ENCODE results near the gene PIGS.

The PIGS gene

GRCh38 chr17:28544402-28545140 lies 26.8 kb downstream of the PIGS start:
- DNase-seq, result no peak
- in situ Hi-C loops (cut with HindIII; ENCODE audit: low pct_ligation_motif_present, low sequenced_read_pairs), result no loop called here
- Histone ChIP-seq H3K27me3 (replicated peaks) (no peaks in the 10 kb centered on the region), H3K36me3 (replicated peaks) (no peaks in the 10 kb centered on the region), H3K4me3 (ENCODE audit: low read depth, low read length) (no peak overlapping the region), H3K27ac (no peak overlapping the region)
- TF ChIP-seq, protein P1, sequence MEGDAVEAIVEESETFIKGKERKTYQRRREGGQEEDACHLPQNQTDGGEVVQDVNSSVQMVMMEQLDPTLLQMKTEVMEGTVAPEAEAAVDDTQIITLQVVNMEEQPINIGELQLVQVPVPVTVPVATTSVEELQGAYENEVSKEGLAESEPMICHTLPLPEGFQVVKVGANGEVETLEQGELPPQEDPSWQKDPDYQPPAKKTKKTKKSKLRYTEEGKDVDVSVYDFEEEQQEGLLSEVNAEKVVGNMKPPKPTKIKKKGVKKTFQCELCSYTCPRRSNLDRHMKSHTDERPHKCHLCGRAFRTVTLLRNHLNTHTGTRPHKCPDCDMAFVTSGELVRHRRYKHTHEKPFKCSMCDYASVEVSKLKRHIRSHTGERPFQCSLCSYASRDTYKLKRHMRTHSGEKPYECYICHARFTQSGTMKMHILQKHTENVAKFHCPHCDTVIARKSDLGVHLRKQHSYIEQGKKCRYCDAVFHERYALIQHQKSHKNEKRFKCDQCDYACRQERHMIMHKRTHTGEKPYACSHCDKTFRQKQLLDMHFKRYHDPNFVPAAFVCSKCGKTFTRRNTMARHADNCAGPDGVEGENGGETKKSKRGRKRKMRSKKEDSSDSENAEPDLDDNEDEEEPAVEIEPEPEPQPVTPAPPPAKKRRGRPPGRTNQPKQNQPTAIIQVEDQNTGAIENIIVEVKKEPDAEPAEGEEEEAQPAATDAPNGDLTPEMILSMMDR (IDR thresholded peaks at IDR 0.05; ENCODE audit: low read depth, low read length, missing control alignments), result no peak

GRCh38 chr17:28541439-28541838 lies 29.9 kb downstream of the PIGS start:
- in situ Hi-C loops (cut with HindIII; ENCODE audit: low pct_ligation_motif_present, low sequenced_read_pairs), result no loop called here
- H3K27ac ChIP-seq, result no peak overlapping the region
- H3K36me3 ChIP-seq (replicated peaks), result no peaks in the 10 kb centered on the region
- TF ChIP-seq, protein P1 (IDR thresholded peaks at IDR 0.05; ENCODE audit: low read depth, low read length, missing control alignments), result no peak
- no peak for DNase-seq
- no peaks in the 10 kb centered on the region for H3K27me3 ChIP-seq (replicated peaks)
- H3K4me3 ChIP-seq (ENCODE audit: low read depth, low read length), result no peak overlapping the region

DNA sequence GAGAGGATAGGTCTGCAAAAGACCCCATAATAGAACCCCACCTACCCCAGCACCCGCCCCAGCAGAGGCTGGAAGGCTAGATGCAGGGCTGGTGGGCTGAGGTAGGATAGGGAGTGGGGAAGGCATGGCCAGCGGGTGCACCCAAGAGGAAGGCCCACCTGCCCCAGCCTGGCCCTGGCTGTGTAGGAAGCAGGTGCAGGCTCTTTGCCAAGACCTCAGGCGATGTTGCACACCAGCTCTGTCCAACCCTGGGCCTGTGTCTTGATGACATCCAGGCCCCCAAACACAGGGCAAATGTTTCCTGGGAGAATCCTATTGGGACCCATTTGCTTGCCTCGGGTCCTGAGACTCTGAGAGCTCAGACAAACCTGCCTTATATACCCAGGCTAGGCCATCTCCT lies 31.1 kb downstream of the PIGS start:
- TF ChIP-seq, protein P1 (IDR thresholded peaks at IDR 0.05; ENCODE audit: low read depth, low read length, missing control alignments), result no peak
- no peaks in the 10 kb centered on the region for H3K36me3 ChIP-seq (replicated peaks)
- DNase-seq, result no peak
- H3K27me3 ChIP-seq (replicated peaks), result no peaks in the 10 kb centered on the region
- H3K27ac ChIP-seq, result no peak overlapping the region
- in situ Hi-C loops (cut with HindIII; ENCODE audit: low pct_ligation_motif_present, low sequenced_read_pairs), result no loop called here
- H3K4me3 ChIP-seq (ENCODE audit: low read depth, low read length), result no peak overlapping the region

DNA sequence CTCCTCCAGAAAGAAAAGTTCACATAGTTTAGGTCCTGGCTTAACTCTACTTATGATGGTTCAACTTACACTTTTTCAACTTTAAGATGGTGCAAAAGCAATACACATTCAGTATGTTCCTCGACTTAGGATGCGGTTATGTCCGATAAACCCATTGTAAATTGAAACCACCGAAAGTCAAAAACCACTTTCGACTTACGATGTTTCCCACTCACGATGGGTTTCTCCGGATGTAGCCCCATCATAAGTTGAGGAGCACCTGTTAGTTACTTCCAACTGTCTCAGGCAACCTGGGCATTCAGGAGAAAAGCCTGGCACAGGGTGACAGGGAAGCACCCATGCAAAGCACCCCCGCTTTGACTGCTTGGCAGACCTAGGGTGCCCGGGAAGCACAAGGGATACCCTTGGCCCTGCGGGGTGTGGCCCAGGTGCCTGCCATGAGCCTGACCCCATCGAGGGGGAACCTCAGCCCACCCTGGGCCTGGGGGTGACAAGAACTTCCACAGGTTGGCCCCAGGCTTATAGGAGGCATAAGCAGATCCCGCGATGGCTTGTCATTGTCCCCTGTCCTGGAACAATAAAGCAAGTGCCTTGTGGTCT lies 32.9 kb downstream of the PIGS start:
- Histone ChIP-seq H3K27ac (no peak overlapping the region), H3K4me3 (ENCODE audit: low read depth, low read length) (no peak overlapping the region), H3K27me3 (replicated peaks) (no peaks in the 10 kb centered on the region), H3K36me3 (replicated peaks) (no peaks in the 10 kb centered on the region)
- in situ Hi-C loops (cut with HindIII; ENCODE audit: low pct_ligation_motif_present, low sequenced_read_pairs), result no loop called here
- DNase-seq, result no peak
- TF ChIP-seq, protein P1 (IDR thresholded peaks at IDR 0.05; ENCODE audit: low read depth, low read length, missing control alignments), result no peak

DNA sequence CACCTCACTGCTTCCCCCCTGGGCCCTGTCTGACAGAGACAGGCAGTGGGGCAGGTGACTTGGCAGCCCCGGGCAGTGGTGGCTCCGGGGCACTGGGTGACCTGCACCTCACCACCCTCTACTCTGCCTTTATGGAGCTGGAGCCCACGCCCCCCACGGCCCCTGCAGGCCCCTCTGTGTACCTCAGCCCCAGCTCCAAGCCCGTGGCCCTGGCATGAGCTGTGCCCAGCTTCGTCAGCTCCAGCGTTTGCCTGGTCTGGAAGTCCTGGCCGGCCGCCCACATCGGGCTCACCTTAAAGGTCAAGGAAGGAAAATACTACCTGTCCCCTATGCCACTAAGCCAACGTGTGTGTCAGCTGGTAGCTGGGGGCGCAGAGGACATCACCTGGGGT lies 34.1 kb downstream of the PIGS start:
- no peak for DNase-seq
- H3K4me3 ChIP-seq (ENCODE audit: low read depth, low read length), result no peak overlapping the region
- no peaks in the 10 kb centered on the region for H3K36me3 ChIP-seq (replicated peaks)
- H3K27me3 ChIP-seq (replicated peaks), result no peaks in the 10 kb centered on the region
- H3K27ac ChIP-seq, result no peak overlapping the region
- in situ Hi-C loops (cut with HindIII; ENCODE audit: low pct_ligation_motif_present, low sequenced_read_pairs), result no loop called here
- TF ChIP-seq, protein P1 (IDR thresholded peaks at IDR 0.05; ENCODE audit: low read depth, low read length, missing control alignments), result no peak

Data from brain microvascular endothelial cell (primary cell).